ENCODE results near the gene LTK. TPM values are rescaled to one million over a fixed set of nuclear protein-coding genes. Genes with fewer than 3 reads are reported as not detected.

The LTK gene
- total RNA-seq, 3 donors from 2014 or later (not counting 1 experiment from before 2014, with no cell fraction given) = 0.56 to 4.9 (median 1.7) TPM

DNA sequence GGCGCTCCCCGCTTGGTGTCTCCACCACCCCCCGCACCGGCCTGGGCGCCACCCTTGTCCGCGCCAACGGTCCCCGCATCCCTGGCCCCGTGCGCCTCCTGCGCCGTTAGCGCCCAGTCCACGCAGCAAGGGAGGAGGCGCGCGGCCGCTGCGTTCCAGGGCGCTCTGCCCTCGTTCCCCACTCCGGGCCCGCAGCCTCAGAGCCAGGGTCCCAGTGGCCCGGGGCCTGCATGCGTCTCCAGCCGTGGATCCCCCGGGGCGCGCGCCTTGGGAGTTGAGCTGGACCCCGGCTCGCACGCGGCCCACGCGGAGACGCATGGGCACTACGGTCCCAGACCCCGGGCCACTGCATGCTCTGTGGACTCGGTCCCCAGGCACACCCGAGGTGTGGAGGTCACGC lies 27.3 kb downstream of the LTK start:
- Mint-ChIP-seq H3K9me3 (no peaks in the 10 kb centered on the region), H3K36me3 (peaks cover 1% of the 10 kb centered on the region), H3K4me3 (no peak overlapping the region), H3K27ac (no peak overlapping the region), H3K27me3 (ENCODE audit: low read depth in 2 of 2) (peaks cover 2 to 10% of the 10 kb centered on the region in 2 donors), H3K4me1 (peaks cover 34 to 49% of the 10 kb centered on the region in 2 donors)
- Histone ChIP-seq H3K4me1 (ENCODE audit: control insufficient read depth, insufficient read depth, low read length) (peaks cover 30% of the 10 kb centered on the region), H3K36me3 (ENCODE audit: control insufficient read depth, insufficient read depth, low read length) (peaks cover 2% of the 10 kb centered on the region), H3K9me3 (ENCODE audit: control insufficient read depth, insufficient read depth, low read length) (no peaks in the 10 kb centered on the region), H3K4me3 (ENCODE audit: low read length) (no peak overlapping the region), H3K27me3 (ENCODE audit: control insufficient read depth, insufficient read depth, low read length) (peaks cover 5% of the 10 kb centered on the region), H3K27ac (ENCODE audit: low read length) (no peak overlapping the region)
- DNase-seq (no peak), ATAC-seq (no peak)
- WGBS (ENCODE audit: insufficient coverage) = 86% methylated on average over 43 of the region's 43 CpGs
- TF ChIP-seq, protein P1, sequence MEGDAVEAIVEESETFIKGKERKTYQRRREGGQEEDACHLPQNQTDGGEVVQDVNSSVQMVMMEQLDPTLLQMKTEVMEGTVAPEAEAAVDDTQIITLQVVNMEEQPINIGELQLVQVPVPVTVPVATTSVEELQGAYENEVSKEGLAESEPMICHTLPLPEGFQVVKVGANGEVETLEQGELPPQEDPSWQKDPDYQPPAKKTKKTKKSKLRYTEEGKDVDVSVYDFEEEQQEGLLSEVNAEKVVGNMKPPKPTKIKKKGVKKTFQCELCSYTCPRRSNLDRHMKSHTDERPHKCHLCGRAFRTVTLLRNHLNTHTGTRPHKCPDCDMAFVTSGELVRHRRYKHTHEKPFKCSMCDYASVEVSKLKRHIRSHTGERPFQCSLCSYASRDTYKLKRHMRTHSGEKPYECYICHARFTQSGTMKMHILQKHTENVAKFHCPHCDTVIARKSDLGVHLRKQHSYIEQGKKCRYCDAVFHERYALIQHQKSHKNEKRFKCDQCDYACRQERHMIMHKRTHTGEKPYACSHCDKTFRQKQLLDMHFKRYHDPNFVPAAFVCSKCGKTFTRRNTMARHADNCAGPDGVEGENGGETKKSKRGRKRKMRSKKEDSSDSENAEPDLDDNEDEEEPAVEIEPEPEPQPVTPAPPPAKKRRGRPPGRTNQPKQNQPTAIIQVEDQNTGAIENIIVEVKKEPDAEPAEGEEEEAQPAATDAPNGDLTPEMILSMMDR (IDR thresholded peaks at IDR 0.05) = no peak
- intact Hi-C loops (cut with micrococcal nuclease) = no loop called here

DNA sequence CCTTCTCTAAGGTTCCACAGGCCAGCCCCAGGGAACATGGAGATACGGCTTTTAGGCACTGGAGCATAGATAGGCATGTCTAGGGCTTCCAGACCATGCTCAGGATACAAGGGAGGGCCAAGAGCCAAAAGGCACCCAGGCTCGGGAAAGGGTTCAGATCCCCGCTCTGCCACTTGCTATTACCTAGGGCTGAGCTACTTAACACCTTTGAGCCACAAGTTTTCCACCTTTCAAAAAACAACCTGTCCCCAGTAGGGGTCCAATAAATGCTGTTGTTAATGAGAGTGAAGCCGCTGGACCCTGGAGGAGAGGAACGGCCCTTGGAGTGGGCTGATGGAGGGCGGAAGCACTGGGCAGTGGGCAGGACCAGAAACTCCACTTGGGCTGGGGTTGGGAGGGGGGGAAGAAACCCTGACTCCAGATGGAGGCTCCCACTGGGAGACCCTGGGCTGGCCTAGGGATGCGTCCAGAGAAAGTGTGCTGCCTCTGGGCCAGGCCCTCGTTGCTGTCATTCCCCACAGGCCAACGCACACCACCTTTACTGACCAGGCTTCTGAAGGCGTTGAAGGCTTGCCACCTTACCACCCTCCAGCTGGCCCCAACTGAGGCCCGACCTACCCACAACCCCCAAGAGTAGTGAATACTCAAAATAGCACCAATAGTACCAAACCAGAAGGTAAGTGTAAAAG lies 28.5 kb downstream of the LTK start:
- Histone ChIP-seq H3K4me3 (ENCODE audit: low read length) (no peak overlapping the region), H3K4me1 (ENCODE audit: control insufficient read depth, insufficient read depth, low read length) (peaks cover 30% of the 10 kb centered on the region), H3K36me3 (ENCODE audit: control insufficient read depth, insufficient read depth, low read length) (peaks cover 13% of the 10 kb centered on the region), H3K27ac (ENCODE audit: low read length) (no peak overlapping the region), H3K9me3 (ENCODE audit: control insufficient read depth, insufficient read depth, low read length) (no peaks in the 10 kb centered on the region), H3K27me3 (ENCODE audit: control insufficient read depth, insufficient read depth, low read length) (no peaks in the 10 kb centered on the region)
- ATAC-seq = no peak
- no peak for DNase-seq
- H3K27ac Mint-ChIP-seq = no peak overlapping the region
- 84% methylated on average over 11 of the region's 11 CpGs for WGBS (ENCODE audit: insufficient coverage)
- H3K4me1 Mint-ChIP-seq = peaks cover 34 to 49% of the 10 kb centered on the region in 2 donors
- no peaks in the 10 kb centered on the region for H3K9me3 Mint-ChIP-seq
- H3K27me3 Mint-ChIP-seq (ENCODE audit: low read depth in 2 of 2) = peaks cover 0 to 3% of the 10 kb centered on the region in 2 donors
- peaks cover 11% of the 10 kb centered on the region for H3K36me3 Mint-ChIP-seq
- H3K4me3 Mint-ChIP-seq = no peak overlapping the region
- intact Hi-C loops (cut with micrococcal nuclease) = no loop called here
- TF ChIP-seq, protein P1 (IDR thresholded peaks at IDR 0.05) = no peak

DNA sequence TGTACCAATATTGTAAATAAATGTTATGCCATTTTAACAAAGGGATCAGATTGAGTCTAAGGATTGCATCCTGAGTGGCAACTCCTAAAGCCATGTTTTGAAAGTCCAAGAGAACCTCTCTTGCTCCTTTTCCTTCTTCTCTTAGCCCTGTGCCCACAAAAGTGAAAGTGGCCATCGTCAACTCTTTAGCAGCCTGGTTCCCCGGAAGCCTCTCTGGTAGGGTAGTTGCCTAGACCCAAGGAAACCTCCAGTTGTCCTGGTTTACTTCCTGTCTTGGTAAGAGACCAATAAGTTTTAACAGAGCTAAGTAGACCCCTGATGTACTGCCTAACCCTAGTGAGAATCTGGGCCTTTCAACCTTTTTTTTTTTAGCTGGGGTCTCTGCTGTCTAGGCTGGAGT lies 30.1 kb downstream of the LTK start:
- H3K27ac Mint-ChIP-seq = peak overlapping the region; percentile 71 to 81
- intact Hi-C loops (cut with micrococcal nuclease) = no loop called here
- TF ChIP-seq, protein P1 (IDR thresholded peaks at IDR 0.05) = no peak
- peak in 1 of 2 donors; percentile 62 for DNase-seq
- peak overlapping the region; percentile 77 for H3K4me3 Mint-ChIP-seq
- H3K27me3 Mint-ChIP-seq (ENCODE audit: low read depth in 2 of 2) = peaks cover 0 to 3% of the 10 kb centered on the region in 2 donors
- ATAC-seq = peak; percentile 48 to 58 (median 56)
- H3K4me3 ChIP-seq (ENCODE audit: low read length) = peak overlapping the region; percentile 4
- WGBS (ENCODE audit: insufficient coverage) = 14% methylated on average over 2 of the region's 2 CpGs
- no peaks in the 10 kb centered on the region for H3K9me3 ChIP-seq (ENCODE audit: control insufficient read depth, insufficient read depth, low read length)
- H3K4me1 ChIP-seq (ENCODE audit: control insufficient read depth, insufficient read depth, low read length) = peaks cover 30% of the 10 kb centered on the region
- H3K27ac ChIP-seq (ENCODE audit: low read length) = peak overlapping the region; percentile 42
- no peaks in the 10 kb centered on the region for H3K27me3 ChIP-seq (ENCODE audit: control insufficient read depth, insufficient read depth, low read length)
- H3K4me1 Mint-ChIP-seq = peaks cover 34 to 47% of the 10 kb centered on the region in 2 donors
- peaks cover 17% of the 10 kb centered on the region for H3K36me3 Mint-ChIP-seq
- H3K9me3 Mint-ChIP-seq = no peaks in the 10 kb centered on the region
- H3K36me3 ChIP-seq (ENCODE audit: control insufficient read depth, insufficient read depth, low read length) = peaks cover 27% of the 10 kb centered on the region

Measured in natural killer cell (primary cell).